Measurements from ENCODE around the gene NAIP. TPM values are rescaled to one million over a fixed set of nuclear protein-coding genes. Genes with fewer than 3 reads are reported as not detected.
"Not testable (repeated sequence)": the region's sequence is repeated elsewhere in the genome, so short reads cannot be mapped to it uniquely, and the experiment has no call there.

Gene NAIP
- total and polyA plus RNA-seq, 9 donors: 4.0 to 21.2 (median 15.2) TPM

- H3K27me3 ChIP-seq; H3K9me3 ChIP-seq; H3K36me3 ChIP-seq; H3K27ac ChIP-seq; DNase-seq; H3K4me1 ChIP-seq (ENCODE audit: insufficient read depth); intact Hi-C loops (cut with DNase I); H3K4me3 ChIP-seq: not testable (repeated sequence)
- WGBS, 3 donors: no CpG with 5 or more reads among the region's 6 CpGs
These were observed 93.3 kb downstream of the NAIP start for GRCh38 chr5:70931709-70932368.

- H3K36me3 ChIP-seq; intact Hi-C loops (cut with DNase I); H3K4me1 ChIP-seq (ENCODE audit: insufficient read depth); H3K4me3 ChIP-seq; H3K27ac ChIP-seq; H3K9me3 ChIP-seq; DNase-seq; H3K27me3 ChIP-seq: not testable (repeated sequence)
- WGBS, 3 donors: no CpG with 5 or more reads among the region's 16 CpGs
These were observed 100.0 kb downstream of the NAIP start for GRCh38 chr5:70925211-70925562.

Other genes with a start within 250 kb of the NAIP start
- gene SERF1A, start 124.7 kb downstream of the NAIP start, total RNA-seq: 10 to 100 TPM in 3 of 7 donors, 1 to 10 TPM in 4; 3.0 to 18.5 (median 8.3) TPM
- gene SERF1A, start 124.7 kb downstream of the NAIP start, polyA plus RNA-seq: 1 to 10 TPM; 3.1 to 3.9 TPM
- 10 to 100 TPM; 28.5 to 51.1 (median 33.5) TPM for gene SMN1, start 100.3 kb downstream of the NAIP start, total RNA-seq
- gene SMN1, start 100.3 kb downstream of the NAIP start, polyA plus RNA-seq: 10 to 100 TPM; 33.4 to 43.1 TPM
- 10 to 100 TPM in 6 of 7 donors, 1 to 10 TPM in 1; 5.4 to 34.6 (median 17.3) TPM for gene GTF2H2, start 42.3 kb upstream of the NAIP start, total RNA-seq
- 1 to 10 TPM; 6.1 to 7.4 TPM for gene GTF2H2, start 42.3 kb upstream of the NAIP start, polyA plus RNA-seq